Measurements from ENCODE around the gene CDC14A.

CDC14A gene

GRCh38 chr1:100415498-100415778 lies 63.1 kb downstream of the CDC14A start:
- TF ChIP-seq CTCF (conservative IDR thresholded peaks at IDR 0.05; ENCODE audit: low read depth, low read length), result no peak
- no peak overlapping the region for H3K4me3 ChIP-seq (ENCODE audit: low read depth, low read length)
- no peak for DNase-seq (ENCODE audit: low read depth)

DNA sequence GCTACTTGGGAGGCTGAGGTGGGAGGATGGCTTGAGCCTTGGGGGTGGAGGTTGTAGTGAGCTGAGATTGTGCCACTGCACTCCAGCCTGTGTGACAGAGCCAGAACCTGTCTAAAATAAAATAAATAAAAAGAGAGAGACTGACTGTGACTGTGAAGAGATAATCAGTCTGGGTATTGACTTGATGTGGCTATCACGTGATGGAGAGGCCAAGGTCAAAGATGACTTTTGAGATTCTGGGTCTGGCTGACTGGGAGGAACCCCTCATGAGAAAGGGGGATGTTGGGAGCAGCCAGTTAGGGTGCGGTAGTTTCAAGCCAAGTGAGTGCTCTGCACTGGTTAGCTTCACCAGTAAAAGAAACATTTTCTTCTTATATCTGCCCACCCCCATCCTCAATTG lies 66.8 kb downstream of the CDC14A start:
- no peak for DNase-seq (ENCODE audit: low read depth)
- H3K4me3 ChIP-seq (ENCODE audit: low read depth, low read length), result no peak overlapping the region
- no peak for TF ChIP-seq CTCF (conservative IDR thresholded peaks at IDR 0.05; ENCODE audit: low read depth, low read length)

- TF ChIP-seq CTCF (conservative IDR thresholded peaks at IDR 0.05; ENCODE audit: low read depth, low read length), result no peak
- no peak overlapping the region for H3K4me3 ChIP-seq (ENCODE audit: low read depth, low read length)
- DNase-seq (ENCODE audit: low read depth), result no peak
These were observed 69.8 kb downstream of the CDC14A start for GRCh38 chr1:100422065-100422464.

DNA sequence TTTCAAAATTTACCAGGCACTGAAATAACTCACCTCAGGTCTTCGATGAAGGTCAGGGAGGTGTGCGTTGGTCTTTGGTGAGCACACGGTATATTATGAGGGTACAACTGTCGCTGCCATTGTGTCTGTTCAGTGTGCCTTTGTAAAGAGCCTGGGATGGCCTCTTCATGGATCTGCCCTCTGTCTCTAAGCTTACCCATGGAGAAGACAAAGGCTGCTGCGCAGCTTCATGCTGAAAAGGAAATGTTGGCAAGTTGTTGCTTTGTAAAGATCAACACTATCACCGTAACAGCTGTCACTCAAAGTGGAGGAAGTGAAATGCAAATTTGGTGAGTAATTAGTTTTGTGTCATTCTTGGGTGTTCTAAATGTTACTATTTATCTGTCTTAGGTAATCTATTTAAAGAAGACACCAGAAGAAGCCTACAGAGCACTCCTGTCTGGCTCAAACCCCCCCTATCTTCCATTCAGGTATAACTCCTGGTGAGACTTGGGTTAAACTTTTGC lies 71.6 kb downstream of the CDC14A start:
- TF ChIP-seq CTCF (conservative IDR thresholded peaks at IDR 0.05; ENCODE audit: low read depth, low read length), result no peak
- no peak overlapping the region for H3K4me3 ChIP-seq (ENCODE audit: low read depth, low read length)
- DNase-seq (ENCODE audit: low read depth), result no peak

DNA sequence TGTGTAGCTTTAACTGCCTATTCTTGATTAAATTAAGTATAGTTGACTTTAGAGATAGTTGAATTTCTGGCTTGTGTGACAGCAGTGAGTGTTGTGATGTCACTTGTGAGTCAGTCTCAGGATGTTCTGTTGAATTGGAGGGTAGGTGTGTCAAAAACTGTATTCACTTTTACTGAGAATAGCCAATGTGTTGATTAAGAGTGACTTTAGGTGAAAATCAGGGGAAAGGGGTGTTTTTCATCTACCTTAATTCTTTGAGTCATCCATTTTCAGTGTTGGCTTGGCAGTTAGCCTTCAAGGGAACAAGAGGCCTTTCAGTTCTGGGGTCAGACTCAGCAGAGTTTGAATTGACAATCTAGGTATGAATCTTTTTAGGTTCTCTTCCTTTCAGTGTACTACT lies 75.9 kb downstream of the CDC14A start:
- DNase-seq (ENCODE audit: low read depth), result no peak
- TF ChIP-seq CTCF (conservative IDR thresholded peaks at IDR 0.05; ENCODE audit: low read depth, low read length), result no peak
- H3K4me3 ChIP-seq (ENCODE audit: low read depth, low read length), result no peak overlapping the region

DNA sequence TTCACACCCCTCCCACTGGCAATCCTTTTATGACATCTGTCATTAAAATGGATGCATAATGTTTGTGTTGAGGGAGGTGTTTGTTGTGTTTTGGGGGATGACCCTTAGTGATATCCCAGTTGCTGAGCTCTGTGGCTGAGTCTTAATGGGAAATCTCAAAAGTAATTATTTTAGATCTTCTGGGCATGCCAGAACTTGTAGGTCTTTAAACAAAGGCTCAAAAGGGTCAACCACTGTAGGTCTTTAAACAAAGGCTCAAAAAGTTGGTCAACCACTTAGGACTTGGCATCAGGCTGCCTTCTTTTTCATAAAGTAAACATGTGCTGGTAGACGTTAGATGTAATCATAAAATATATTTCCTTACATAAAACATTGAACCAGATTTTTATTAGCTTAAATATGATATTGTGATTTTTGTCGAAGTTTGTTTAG lies 78.0 kb downstream of the CDC14A start:
- DNase-seq (ENCODE audit: low read depth), result no peak
- TF ChIP-seq CTCF (conservative IDR thresholded peaks at IDR 0.05; ENCODE audit: low read depth, low read length), result no peak
- no peak overlapping the region for H3K4me3 ChIP-seq (ENCODE audit: low read depth, low read length)

DNA sequence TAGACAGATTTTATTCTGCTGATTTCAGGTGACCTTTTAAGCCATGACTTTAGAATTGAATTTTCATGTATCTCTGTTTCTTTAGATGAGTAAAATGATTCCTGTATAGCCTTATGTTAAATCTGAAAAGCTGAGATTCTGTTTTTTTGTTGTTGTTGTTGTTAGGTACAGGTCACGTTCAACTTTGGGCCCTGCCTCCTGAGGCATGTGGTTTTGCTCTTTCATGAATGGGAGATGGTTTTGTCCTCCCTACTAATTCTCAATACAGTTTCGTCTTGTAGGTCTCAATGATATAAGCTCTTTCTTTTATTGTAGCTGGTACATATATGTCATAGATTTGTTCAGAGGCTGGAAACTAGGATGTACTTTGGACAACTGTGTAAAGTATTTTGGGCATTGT lies 79.6 kb downstream of the CDC14A start:
- TF ChIP-seq CTCF (conservative IDR thresholded peaks at IDR 0.05; ENCODE audit: low read depth, low read length), result no peak
- no peak for DNase-seq (ENCODE audit: low read depth)

More for the DNA sequence above, 79.6 kb downstream of the CDC14A start:
- no peak overlapping the region for H3K4me3 ChIP-seq (ENCODE audit: low read depth, low read length)
